SK-N-SH (cell line): ENCODE measurements around the gene TTLL7. TPM values are rescaled to one million over a fixed set of nuclear protein-coding genes. Genes with fewer than 3 reads are reported as not detected.

Source experiments
- CTCF ChIA-PET: fragments of 300-600, 350-600 bp; formaldehyde crosslinking; extraction: SDS; loops from one replicate; lab custom pipeline; 2021; lab: Yijun Ruan, JAX
- POLR2A ChIA-PET: fragments of 350-600 bp; sonication (Branson Sonifier 250); formaldehyde crosslinking; extraction: SDS; loops from one replicate; lab custom pipeline; 2020; ENCODE audit warnings: antibody characterized with exemption, inconsistent platforms; lab: Yijun Ruan, JAX
- DNase-seq: peaks from one replicate; pipeline ENCODE4 v3.0.0; 2012
- H2AFZ ChIP-seq: fragments of 200-600 bp; sonication (generic); 2 replicates; pipeline ENCODE4 v1.8.1; 2016; ENCODE audit warnings: antibody characterized with exemption, mild to moderate bottlenecking, low read depth
- H3F3A ChIP-seq: fragments of 200-600 bp; sonication (generic); replicated peaks from 2 replicates; pipeline ENCODE3; 2016; ENCODE audit warnings: antibody characterized with exemption, mild to moderate bottlenecking; ENCODE audit not compliant: insufficient read depth
- H3K27ac ChIP-seq, 2 experiments: fragments of 200-500 bp in 1 of 2; fragments of 200-600 bp in 1 of 2; sonication (Bioruptor generic) in 1 of 2; sonication (generic), shearing (Covaris generic) in 1 of 2; 2 replicates each; pipeline versions ENCODE4 v1.5.1 to v1.6.1; 2014 to 2016; ENCODE audit warnings: low read depth in 2 of 2, inconsistent platforms in 1 of 2, low read length in 1 of 2, mild to moderate bottlenecking in 1 of 2, mixed read lengths in 1 of 2
- H3K27me3 ChIP-seq: fragments of 200-600 bp; sonication (generic), shearing (Covaris generic); 2 replicates; pipeline ENCODE4 v1.6.1; 2016; ENCODE audit warnings: mixed run types; ENCODE audit not compliant: insufficient read depth
- H3K36me3 ChIP-seq, 2 experiments: fragments of 200-500 bp in 1 of 2; fragments of 200-600 bp in 1 of 2; sonication (Bioruptor generic) in 1 of 2; sonication (generic) in 1 of 2; replicated peaks in 1 of 2; 2 replicates each; pipeline versions ENCODE3 to v1.5.1; 2014 to 2016; ENCODE audit warnings: low read length in 1 of 2, mild to moderate bottlenecking in 1 of 2; ENCODE audit not compliant: insufficient read depth in 2 of 2, control insufficient read depth in 1 of 2
- H3K4me1 ChIP-seq, 2 experiments: fragments of 200-500 bp in 1 of 2; fragments of 200-600 bp in 1 of 2; sonication (Bioruptor generic) in 1 of 2; sonication (generic), shearing (Covaris generic) in 1 of 2; 2 replicates each; pipeline versions ENCODE4 v1.5.1 to v1.6.1; 2014 to 2016; ENCODE audit warnings: low read depth in 1 of 2, low read length in 1 of 2, mixed run types in 1 of 2; ENCODE audit not compliant: insufficient read depth in 2 of 2, control insufficient read depth in 1 of 2
- H3K4me2 ChIP-seq: fragments of 200-600 bp; sonication (generic), shearing (Covaris generic); 2 replicates; pipeline ENCODE4 v1.6.1; 2017; ENCODE audit warnings: mixed run types
- H3K4me3 ChIP-seq, 2 experiments: fragments of 200-500 bp in 1 of 2; fragments of 200-600 bp in 1 of 2; sonication (Bioruptor generic) in 1 of 2; sonication (generic), shearing (Covaris generic) in 1 of 2; 2 replicates each; pipeline versions ENCODE4 v1.5.1 to v1.8.1; 2014 to 2016; ENCODE audit warnings: low read depth in 2 of 2, inconsistent platforms in 1 of 2, low read length in 1 of 2, mild to moderate bottlenecking in 1 of 2, mixed read lengths in 1 of 2, moderate library complexity in 1 of 2
- H3K79me2 ChIP-seq: fragments of 200-600 bp; sonication (generic); 2 replicates; pipeline ENCODE4 v1.8.1; 2017; ENCODE audit warnings: mild to moderate bottlenecking; ENCODE audit not compliant: insufficient read depth
- H3K9ac ChIP-seq: fragments of 200-600 bp; sonication (generic); 2 replicates; pipeline ENCODE4 v1.6.1; 2017; ENCODE audit warnings: mixed run types
- H3K9me2 ChIP-seq: fragments of 200-600 bp; sonication (generic); 2 replicates; pipeline ENCODE4 v1.6.1; 2017; ENCODE audit warnings: mixed run types
- H3K9me3 ChIP-seq: fragments of 200-600 bp; sonication (generic); 2 replicates; pipeline ENCODE4 v1.6.1; 2017; ENCODE audit warnings: mixed run types, mild to moderate bottlenecking, moderate library complexity
- H4K20me1 ChIP-seq: fragments of 200-600 bp; sonication (generic); 2 replicates; pipeline ENCODE4 v1.6.1; 2017; ENCODE audit warnings: mild to moderate bottlenecking, mixed run types; ENCODE audit not compliant: insufficient read depth
- FOSL2 ChIP-seq: IDR thresholded peaks from 2 replicates; pipeline ENCODE4 v1.4.0; 2012; ENCODE audit warnings: low read depth, mild to moderate bottlenecking, moderate library complexity, borderline replicate concordance
- MEF2A ChIP-seq: IDR thresholded peaks from 2 replicates; pipeline ENCODE4 v1.4.0; 2012; ENCODE audit warnings: low read depth, borderline replicate concordance
- NRF1 ChIP-seq: IDR thresholded peaks from 2 replicates; pipeline ENCODE4 v1.6.1; 2012; ENCODE audit warnings: low read depth, mild to moderate bottlenecking, low read length
- PBX3 ChIP-seq: IDR thresholded peaks from 2 replicates; pipeline ENCODE4; 2012
- RFX5 ChIP-seq: IDR thresholded peaks from 2 replicates; pipeline ENCODE4 v1.6.1; 2012; ENCODE audit warnings: mild to moderate bottlenecking, improper control_type of control experiment, low read length
- RXRA ChIP-seq: IDR thresholded peaks from 2 replicates; pipeline ENCODE4 v1.4.0; 2012; ENCODE audit warnings: low read depth, mild to moderate bottlenecking, borderline replicate concordance
- TAF1 ChIP-seq: IDR thresholded peaks from 2 replicates; pipeline ENCODE4 v1.6.1; 2012; ENCODE audit warnings: low read depth, mild to moderate bottlenecking, low read length, moderate library complexity, borderline replicate concordance
- TEAD4 ChIP-seq: IDR thresholded peaks from 2 replicates; pipeline ENCODE4 v1.4.0; 2012; ENCODE audit warnings: mild to moderate bottlenecking, borderline replicate concordance; ENCODE audit not compliant: insufficient read depth
- USF2 ChIP-seq: fragments of 150-350 bp; IDR thresholded peaks from 2 replicates; pipeline ENCODE4 v1.6.1; 2017; ENCODE audit warnings: antibody characterized with exemption, low read length, low read depth, borderline replicate concordance
- ZBTB33 ChIP-seq: IDR thresholded peaks from 2 replicates; pipeline ENCODE4 v1.4.0; 2012; ENCODE audit warnings: low read depth, borderline replicate concordance
- WGBS: methylation state at CpG from one replicate; pipeline ENCODE4 v1.1.6; 2017; ENCODE audit warnings: low lambda C conversion rate; 5-methylcytosine and 5-hydroxymethylcytosine counted together
- polyA plus RNA-seq, 3 experiments: library from polyadenylated mRNA; depleted of rRNA; stranded (reverse); fragments of >200 nt; gene quantifications; 2 replicates each; pipeline ENCODE4 v1.2.3, GENCODE V29; 2012

Gene TTLL7
- polyA plus RNA-seq, 1 of the 3 experiments (the other 2 are of a cell fraction), result 7.3 TPM

GRCh38 chr1:83856381-83856780 lies 142.6 kb downstream of the TTLL7 start:
- Histone ChIP-seq H3K9me2 (no peaks in the 10 kb centered on the region), H3K36me3 (no peaks in the 10 kb centered on the region), H3K9ac (no peak overlapping the region), H3K9me3 (no peaks in the 10 kb centered on the region), H4K20me1 (no peaks in the 10 kb centered on the region), H3K4me1 (peaks cover 0 to 3% of the 10 kb centered on the region in 2 experiments; a peak in 1 of 4 replicates), H3K4me2 (no peak overlapping the region), H3F3A (no peaks in the 10 kb centered on the region), H3K4me3 (no peak overlapping the region), H3K27ac (no peak overlapping the region), H2AFZ (no peak overlapping the region), H3K27me3 (no peaks in the 10 kb centered on the region; the same call in 1 of the 2 replicates)
- ChIA-PET POLR2A (no interaction called here), CTCF (interaction anchor here (0.9 to 1.5 kb wide), 2 partner anchors 162 to 1081 kb away, joined by 3 to 5 read pairs; no protein-coding TSS in a partner anchor)
- no peak for DNase-seq
- TF ChIP-seq USF2 (no peak), RXRA (no peak), RFX5 (no peak), TEAD4 (no peak), NRF1 (no peak), PBX3 (no peak)
- TF ChIP-seq, all 33 proteins: peak for 0
- no peaks in the 10 kb centered on the region for H3K79me2 ChIP-seq
- WGBS, result 65% methylated on average over 2 of the region's 2 CpGs

GRCh38 chr1:83854456-83854855 lies 144.5 kb downstream of the TTLL7 start:
- Histone ChIP-seq H3F3A (no peaks in the 10 kb centered on the region), H3K79me2 (no peaks in the 10 kb centered on the region), H3K4me2 (no peak overlapping the region), H3K4me1 (peaks cover 0 to 3% of the 10 kb centered on the region in 2 experiments; a peak in 1 of 4 replicates), H3K27me3 (no peaks in the 10 kb centered on the region; the same call in 1 of the 2 replicates), H2AFZ (no peak overlapping the region), H3K4me3 (no peak overlapping the region), H4K20me1 (no peaks in the 10 kb centered on the region), H3K9me2 (no peaks in the 10 kb centered on the region), H3K36me3 (no peaks in the 10 kb centered on the region), H3K9ac (no peak overlapping the region), H3K27ac (no peak overlapping the region), H3K9me3 (no peaks in the 10 kb centered on the region)
- 53% methylated on average over 1 of the region's 1 CpG for whole genome bisulfite sequencing
- TF ChIP-seq TAF1, result no peak
- TF ChIP-seq TEAD4, result no peak
- no peak for TF ChIP-seq MEF2A
- no peak for TF ChIP-seq FOSL2
- TF ChIP-seq ZBTB33, result no peak
- ChIA-PET CTCF (no interaction called here), POLR2A (no interaction called here)
- DNase-seq, result no peak
